NCI-H748 (cell line): ENCODE measurements around the gene LTB.
A peak's percentile ranks its signal among the peaks of the same experiment; 100 is the strongest.
"Not testable (repeated sequence)": the region's sequence is repeated elsewhere in the genome, so short reads cannot be mapped to it uniquely, and the experiment has no call there.

Experiments used
- DNase-seq: peaks from one replicate; lab custom pipeline; 2025; ENCODE audit not compliant: unreplicated experiment; lab: John Stamatoyannopoulos, UW

LTB gene

GRCh38 chr6:31609519-31610406 is 27.5 kb upstream of the LTB start:
- peak; percentile 95 for DNase-seq

GRCh38 chr6:31607317-31607716 is 25.1 kb upstream of the LTB start:
- DNase-seq = no peak

GRCh38 chr6:31597006-31597405 is 14.8 kb upstream of the LTB start:
- peak; percentile 62 for DNase-seq

- no peak for DNase-seq
These were observed 10.2 kb upstream of the LTB start for GRCh38 chr6:31592396-31592771.

- not testable (repeated sequence) for DNase-seq
These were observed 8.5 kb upstream of the LTB start for GRCh38 chr6:31590691-31591090.

- no peak for DNase-seq
These were observed 6.8 kb upstream of the LTB start for GRCh38 chr6:31588871-31589650.

- no peak for DNase-seq
These were observed 5.9 kb upstream of the LTB start for GRCh38 chr6:31587791-31588777.

- DNase-seq = no peak
These were observed 4.5 kb upstream of the LTB start for GRCh38 chr6:31586599-31587281.

- no peak for DNase-seq
These were observed 3.8 kb upstream of the LTB start, which contains the start of gene LST1 for GRCh38 chr6:31586008-31586407. Gene LST1 (plus strand): TSS chr6:31586277. CDS start chr6:31587300, 1,023 bp downstream.

- DNase-seq = no peak
These were observed 3.3 kb upstream of the LTB start for GRCh38 chr6:31585491-31585890.

GRCh38 chr6:31581434-31582229 is 592 bp downstream of the LTB start:
- no peak for DNase-seq

GRCh38 chr6:31580807-31581433 is 1.3 kb downstream of the LTB start:
- DNase-seq = peak; percentile 89

GRCh38 chr6:31580438-31580740 is 1.8 kb downstream of the LTB start:
- no peak for DNase-seq

- DNase-seq = no peak
These were observed 2.4 kb downstream of the LTB start for GRCh38 chr6:31579546-31580437.

GRCh38 chr6:31579119-31579505 is 3.1 kb downstream of the LTB start:
- DNase-seq = no peak

GRCh38 chr6:31578184-31579118 is 3.8 kb downstream of the LTB start:
- no peak for DNase-seq

- no peak for DNase-seq
These were observed 4.7 kb downstream of the LTB start for GRCh38 chr6:31577579-31577966.
